ENCODE measurements around the gene FAM174C.

The FAM174C gene

DNA sequence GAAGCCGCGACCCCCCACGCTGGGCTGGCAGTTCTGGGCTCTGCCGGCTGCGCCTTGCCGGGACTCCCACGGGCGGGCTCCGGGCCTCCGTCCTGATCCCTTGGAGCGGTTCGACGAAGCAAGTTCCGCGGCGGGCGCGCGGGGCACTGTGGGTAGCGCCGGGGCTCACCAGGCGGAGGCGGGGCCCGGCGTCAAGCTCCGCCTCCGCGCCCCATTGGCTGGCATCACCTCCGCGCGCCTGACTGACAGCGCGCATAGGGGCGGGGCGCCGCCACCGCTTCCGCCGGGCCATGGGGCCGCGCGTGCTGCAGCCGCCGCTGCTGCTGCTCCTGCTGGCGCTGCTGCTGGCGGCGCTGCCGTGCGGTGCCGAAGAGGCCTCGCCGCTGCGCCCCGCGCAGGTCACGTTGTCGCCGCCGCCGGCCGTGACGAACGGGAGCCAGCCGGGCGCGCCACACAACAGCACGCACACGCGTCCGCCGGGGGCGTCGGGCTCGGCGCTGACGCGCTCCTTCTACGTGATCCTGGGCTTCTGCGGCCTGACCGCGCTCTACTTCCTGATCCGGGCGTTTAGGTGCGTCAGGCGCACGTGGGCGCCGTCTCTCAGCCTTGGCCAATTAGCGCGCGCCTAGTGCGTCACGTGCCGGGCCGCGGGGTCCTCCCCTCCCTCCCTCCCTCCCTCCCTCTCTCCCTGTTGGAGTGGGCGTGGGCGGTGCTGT is at the start of gene FAM174C (continued):
- no peak for TF ChIP-seq ZNF140 (tag by site-specific recombination; IDR thresholded peaks at IDR 0.05)
- no peak for TF ChIP-seq ZNF670 (tag by site-specific recombination; IDR thresholded peaks at IDR 0.05; ENCODE audit: low read depth)
- TF ChIP-seq, protein P1, sequence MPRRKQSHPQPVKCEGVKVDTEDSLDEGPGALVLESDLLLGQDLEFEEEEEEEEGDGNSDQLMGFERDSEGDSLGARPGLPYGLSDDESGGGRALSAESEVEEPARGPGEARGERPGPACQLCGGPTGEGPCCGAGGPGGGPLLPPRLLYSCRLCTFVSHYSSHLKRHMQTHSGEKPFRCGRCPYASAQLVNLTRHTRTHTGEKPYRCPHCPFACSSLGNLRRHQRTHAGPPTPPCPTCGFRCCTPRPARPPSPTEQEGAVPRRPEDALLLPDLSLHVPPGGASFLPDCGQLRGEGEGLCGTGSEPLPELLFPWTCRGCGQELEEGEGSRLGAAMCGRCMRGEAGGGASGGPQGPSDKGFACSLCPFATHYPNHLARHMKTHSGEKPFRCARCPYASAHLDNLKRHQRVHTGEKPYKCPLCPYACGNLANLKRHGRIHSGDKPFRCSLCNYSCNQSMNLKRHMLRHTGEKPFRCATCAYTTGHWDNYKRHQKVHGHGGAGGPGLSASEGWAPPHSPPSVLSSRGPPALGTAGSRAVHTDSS (tag by site-specific recombination; IDR thresholded peaks at IDR 0.05) = peak; percentile 51; the same call in 1 of the 2 replicates
- TF ChIP-seq ZNF76 (tag by site-specific recombination; IDR thresholded peaks at IDR 0.05; ENCODE audit: borderline replicate concordance, low read depth) = peak; percentile 94
- TF ChIP-seq ZNF433 (tag by site-specific recombination; IDR thresholded peaks at IDR 0.05; ENCODE audit: low read depth) = no peak
- peak; percentile 100 for TF ChIP-seq ZNF366 (tag by site-specific recombination; conservative IDR thresholded peaks at IDR 0.05)
- TF ChIP-seq, protein P2, sequence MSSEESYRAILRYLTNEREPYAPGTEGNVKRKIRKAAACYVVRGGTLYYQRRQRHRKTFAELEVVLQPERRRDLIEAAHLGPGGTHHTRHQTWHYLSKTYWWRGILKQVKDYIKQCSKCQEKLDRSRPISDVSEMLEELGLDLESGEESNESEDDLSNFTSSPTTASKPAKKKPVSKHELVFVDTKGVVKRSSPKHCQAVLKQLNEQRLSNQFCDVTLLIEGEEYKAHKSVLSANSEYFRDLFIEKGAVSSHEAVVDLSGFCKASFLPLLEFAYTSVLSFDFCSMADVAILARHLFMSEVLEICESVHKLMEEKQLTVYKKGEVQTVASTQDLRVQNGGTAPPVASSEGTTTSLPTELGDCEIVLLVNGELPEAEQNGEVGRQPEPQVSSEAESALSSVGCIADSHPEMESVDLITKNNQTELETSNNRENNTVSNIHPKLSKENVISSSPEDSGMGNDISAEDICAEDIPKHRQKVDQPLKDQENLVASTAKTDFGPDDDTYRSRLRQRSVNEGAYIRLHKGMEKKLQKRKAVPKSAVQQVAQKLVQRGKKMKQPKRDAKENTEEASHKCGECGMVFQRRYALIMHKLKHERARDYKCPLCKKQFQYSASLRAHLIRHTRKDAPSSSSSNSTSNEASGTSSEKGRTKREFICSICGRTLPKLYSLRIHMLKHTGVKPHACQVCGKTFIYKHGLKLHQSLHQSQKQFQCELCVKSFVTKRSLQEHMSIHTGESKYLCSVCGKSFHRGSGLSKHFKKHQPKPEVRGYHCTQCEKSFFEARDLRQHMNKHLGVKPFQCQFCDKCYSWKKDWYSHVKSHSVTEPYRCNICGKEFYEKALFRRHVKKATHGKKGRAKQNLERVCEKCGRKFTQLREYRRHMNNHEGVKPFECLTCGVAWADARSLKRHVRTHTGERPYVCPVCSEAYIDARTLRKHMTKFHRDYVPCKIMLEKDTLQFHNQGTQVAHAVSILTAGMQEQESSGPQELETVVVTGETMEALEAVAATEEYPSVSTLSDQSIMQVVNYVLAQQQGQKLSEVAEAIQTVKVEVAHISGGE (tag by site-specific recombination; conservative IDR thresholded peaks at IDR 0.05; ENCODE audit: low read depth) = no peak; the same call in 1 of the 2 replicates
- no peak for TF ChIP-seq HOXD13 (CRISPR knock-in tag; IDR thresholded peaks at IDR 0.05; ENCODE audit: borderline replicate concordance)
- TF ChIP-seq ZNF266 (tag by site-specific recombination; IDR thresholded peaks at IDR 0.05; ENCODE audit: low read depth) = no peak
- TF ChIP-seq KLF10 (tag by site-specific recombination; IDR thresholded peaks at IDR 0.05) = peak; percentile 17; the same call in 1 of the 2 replicates
- TF ChIP-seq SP7 (tag by site-specific recombination; IDR thresholded peaks at IDR 0.05) = peak; percentile 16
- peak; percentile 98 for TF ChIP-seq ZBTB8A (tag by site-specific recombination; IDR thresholded peaks at IDR 0.05)
- TF ChIP-seq GLIS1 (tag by site-specific recombination; IDR thresholded peaks at IDR 0.05) = 0 out of 2 replicates have a peak, but pooled peaks have one; percentile 88
- peak; percentile 67; the same call in 1 of the 2 replicates for TF ChIP-seq SCRT2 (tag by site-specific recombination; IDR thresholded peaks at IDR 0.05)
- no peak for TF ChIP-seq ZNF214 (tag by site-specific recombination; IDR thresholded peaks at IDR 0.05; ENCODE audit: borderline replicate concordance)
- TF ChIP-seq, protein P3, sequence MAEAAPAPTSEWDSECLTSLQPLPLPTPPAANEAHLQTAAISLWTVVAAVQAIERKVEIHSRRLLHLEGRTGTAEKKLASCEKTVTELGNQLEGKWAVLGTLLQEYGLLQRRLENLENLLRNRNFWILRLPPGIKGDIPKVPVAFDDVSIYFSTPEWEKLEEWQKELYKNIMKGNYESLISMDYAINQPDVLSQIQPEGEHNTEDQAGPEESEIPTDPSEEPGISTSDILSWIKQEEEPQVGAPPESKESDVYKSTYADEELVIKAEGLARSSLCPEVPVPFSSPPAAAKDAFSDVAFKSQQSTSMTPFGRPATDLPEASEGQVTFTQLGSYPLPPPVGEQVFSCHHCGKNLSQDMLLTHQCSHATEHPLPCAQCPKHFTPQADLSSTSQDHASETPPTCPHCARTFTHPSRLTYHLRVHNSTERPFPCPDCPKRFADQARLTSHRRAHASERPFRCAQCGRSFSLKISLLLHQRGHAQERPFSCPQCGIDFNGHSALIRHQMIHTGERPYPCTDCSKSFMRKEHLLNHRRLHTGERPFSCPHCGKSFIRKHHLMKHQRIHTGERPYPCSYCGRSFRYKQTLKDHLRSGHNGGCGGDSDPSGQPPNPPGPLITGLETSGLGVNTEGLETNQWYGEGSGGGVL (tag by site-specific recombination; IDR thresholded peaks at IDR 0.05) = no peak
- TF ChIP-seq, protein P4, sequence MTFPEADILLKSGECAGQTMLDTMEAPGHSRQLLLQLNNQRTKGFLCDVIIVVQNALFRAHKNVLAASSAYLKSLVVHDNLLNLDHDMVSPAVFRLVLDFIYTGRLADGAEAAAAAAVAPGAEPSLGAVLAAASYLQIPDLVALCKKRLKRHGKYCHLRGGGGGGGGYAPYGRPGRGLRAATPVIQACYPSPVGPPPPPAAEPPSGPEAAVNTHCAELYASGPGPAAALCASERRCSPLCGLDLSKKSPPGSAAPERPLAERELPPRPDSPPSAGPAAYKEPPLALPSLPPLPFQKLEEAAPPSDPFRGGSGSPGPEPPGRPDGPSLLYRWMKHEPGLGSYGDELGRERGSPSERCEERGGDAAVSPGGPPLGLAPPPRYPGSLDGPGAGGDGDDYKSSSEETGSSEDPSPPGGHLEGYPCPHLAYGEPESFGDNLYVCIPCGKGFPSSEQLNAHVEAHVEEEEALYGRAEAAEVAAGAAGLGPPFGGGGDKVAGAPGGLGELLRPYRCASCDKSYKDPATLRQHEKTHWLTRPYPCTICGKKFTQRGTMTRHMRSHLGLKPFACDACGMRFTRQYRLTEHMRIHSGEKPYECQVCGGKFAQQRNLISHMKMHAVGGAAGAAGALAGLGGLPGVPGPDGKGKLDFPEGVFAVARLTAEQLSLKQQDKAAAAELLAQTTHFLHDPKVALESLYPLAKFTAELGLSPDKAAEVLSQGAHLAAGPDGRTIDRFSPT (tag by site-specific recombination; IDR thresholded peaks at IDR 0.05) = peak; percentile 94
- TF ChIP-seq WT1 (tag by site-specific recombination; IDR thresholded peaks at IDR 0.05) = peak; percentile 74
- TF ChIP-seq ZNF394 (tag by site-specific recombination; IDR thresholded peaks at IDR 0.05; ENCODE audit: borderline replicate concordance) = no peak
- TF ChIP-seq, protein P5, sequence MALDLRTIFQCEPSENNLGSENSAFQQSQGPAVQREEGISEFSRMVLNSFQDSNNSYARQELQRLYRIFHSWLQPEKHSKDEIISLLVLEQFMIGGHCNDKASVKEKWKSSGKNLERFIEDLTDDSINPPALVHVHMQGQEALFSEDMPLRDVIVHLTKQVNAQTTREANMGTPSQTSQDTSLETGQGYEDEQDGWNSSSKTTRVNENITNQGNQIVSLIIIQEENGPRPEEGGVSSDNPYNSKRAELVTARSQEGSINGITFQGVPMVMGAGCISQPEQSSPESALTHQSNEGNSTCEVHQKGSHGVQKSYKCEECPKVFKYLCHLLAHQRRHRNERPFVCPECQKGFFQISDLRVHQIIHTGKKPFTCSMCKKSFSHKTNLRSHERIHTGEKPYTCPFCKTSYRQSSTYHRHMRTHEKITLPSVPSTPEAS (tag by site-specific recombination; IDR thresholded peaks at IDR 0.05) = no peak
- no peak for TF ChIP-seq ZNF621 (tag by site-specific recombination; IDR thresholded peaks at IDR 0.05)
- no peak for TF ChIP-seq YY2 (tag by site-specific recombination; IDR thresholded peaks at IDR 0.05)
- no peak for TF ChIP-seq ZNF184 (tag by site-specific recombination; IDR thresholded peaks at IDR 0.05)
- no peak for TF ChIP-seq ZNF549 (tag by site-specific recombination; IDR thresholded peaks at IDR 0.05)
- TF ChIP-seq ZSCAN16 (tag by site-specific recombination; IDR thresholded peaks at IDR 0.05) = no peak
- no peak for TF ChIP-seq ZNF529 (tag by site-specific recombination; IDR thresholded peaks at IDR 0.05; ENCODE audit: insufficient replicate concordance)
- TF ChIP-seq ZNF677 (tag by site-specific recombination; IDR thresholded peaks at IDR 0.05) = peak; percentile 61; the same call in 1 of the 2 replicates
- TF ChIP-seq ZNF311 (tag by site-specific recombination; IDR thresholded peaks at IDR 0.05; ENCODE audit: borderline replicate concordance) = no peak
- no peak for TF ChIP-seq ZNF658 (tag by site-specific recombination; IDR thresholded peaks at IDR 0.05)
- TF ChIP-seq ZBTB1 (tag by site-specific recombination; IDR thresholded peaks at IDR 0.05) = 0 out of 2 replicates have a peak, but pooled peaks have one; percentile 21
